NCI-H2029 treated with DMSO at 0.1 percent for 48 hours (cell line): ENCODE measurements around the gene DRGX.

Experiments
- DNase-seq: peaks from one replicate; lab custom pipeline; 2025; lab: John Stamatoyannopoulos, UW

Gene DRGX

DNA sequence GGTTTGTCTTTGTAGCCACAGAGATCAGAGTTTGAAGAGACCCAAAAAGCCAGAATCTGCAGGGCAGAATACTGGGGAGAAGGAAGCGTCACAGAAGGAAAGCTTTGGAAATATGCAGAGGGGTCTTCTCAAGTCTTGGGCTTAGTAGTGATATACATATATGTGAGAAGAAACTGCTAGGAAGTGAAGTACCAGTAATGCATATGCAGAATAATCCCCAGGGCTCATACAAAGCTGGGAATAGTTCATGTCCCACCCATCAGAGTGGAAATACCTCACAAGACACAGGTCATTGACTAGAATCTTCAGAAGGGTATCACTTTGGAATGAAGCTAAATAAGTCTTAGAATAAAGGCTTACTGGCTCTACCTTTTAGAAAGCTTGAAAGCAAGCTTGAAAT, 57.3 kb downstream of the DRGX start:
- no peak for DNase-seq

DNA sequence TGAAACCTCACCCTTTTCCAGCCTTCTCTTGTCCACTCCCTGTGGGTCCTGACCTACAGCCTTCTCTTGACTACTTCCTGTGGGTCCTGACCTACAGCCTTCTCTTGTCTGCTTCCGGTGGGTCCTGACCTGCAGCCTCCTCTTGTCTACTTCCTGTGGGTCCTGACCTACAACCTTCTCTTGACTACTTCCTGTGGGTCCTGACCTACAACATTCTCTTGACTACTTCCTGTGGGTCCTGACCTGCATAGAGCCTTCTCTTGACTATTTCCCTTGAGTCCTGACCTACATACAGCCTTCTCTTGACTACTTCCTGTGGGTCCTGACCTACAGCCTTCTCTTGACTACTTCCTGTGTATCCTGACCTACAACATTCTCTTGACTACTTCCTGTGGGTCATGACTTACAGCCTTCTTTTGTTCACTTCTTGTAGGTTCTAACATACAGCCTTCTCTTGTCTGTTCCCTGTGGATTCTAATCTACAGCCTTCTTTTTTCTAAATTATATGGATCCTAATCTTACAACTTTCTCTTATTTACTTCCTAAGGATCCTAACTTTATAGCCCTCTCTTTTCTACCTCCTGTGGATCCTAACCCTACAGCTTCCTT, 60.4 kb downstream of the DRGX start:
- no peak for DNase-seq

DNA sequence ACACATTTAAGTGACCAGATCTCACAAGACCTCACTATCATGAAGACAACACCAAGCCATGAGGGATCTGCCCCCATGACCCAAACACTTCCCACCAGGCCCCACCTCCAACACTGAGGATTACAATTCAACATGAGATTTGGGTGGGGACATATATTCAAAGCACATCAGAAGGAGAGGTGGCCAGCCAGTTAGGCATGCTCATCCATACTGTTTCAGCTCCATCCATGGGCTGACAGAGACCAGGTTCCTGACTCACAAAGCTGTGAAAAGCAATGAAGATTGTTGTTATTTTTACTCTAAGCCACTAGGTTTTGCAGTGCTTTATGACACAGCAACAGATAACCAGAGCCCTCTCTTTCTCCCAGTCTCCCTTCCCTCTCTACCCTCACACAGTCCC, 60.9 kb downstream of the DRGX start:
- no peak for DNase-seq

DNA sequence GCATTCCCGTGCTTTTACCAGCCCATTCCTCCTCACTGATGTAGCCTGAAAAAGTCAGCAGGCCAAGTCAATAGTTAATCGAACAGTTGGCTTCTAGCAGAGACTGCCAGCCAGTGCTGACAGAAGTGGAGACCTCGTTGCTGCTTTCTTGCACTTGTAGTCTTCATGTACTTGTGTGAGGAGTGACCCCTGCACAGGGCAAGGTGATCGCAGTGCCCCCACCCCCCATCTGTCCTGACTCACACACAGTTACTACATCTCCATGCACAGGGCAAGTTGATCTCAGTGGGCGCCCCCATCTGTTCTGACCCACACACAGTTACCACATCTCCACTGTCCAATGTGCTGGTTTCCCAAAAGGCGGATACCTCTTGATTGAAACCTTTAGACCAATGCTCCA, 62.7 kb downstream of the DRGX start:
- DNase-seq, result no peak

DNA sequence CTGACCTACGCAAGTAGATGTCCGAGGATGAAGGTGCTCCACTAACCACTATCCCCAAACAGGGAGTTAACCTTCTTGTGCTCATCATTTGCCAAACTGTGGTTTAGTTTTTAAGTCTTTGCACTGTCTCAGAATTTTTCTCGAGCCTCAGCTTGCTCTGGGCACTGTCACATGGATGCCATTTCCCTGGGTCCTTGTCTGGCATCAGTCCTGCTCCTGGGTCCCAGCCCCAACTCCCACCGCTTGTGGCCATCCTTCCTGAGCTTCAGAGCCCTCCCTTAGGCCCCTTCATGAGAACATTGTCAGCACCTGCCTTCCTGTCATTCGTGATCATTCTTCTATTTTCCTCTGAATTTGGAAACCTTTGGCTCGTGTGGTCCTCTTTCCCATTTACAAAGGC, 63.1 kb downstream of the DRGX start:
- DNase-seq, result no peak

DNA sequence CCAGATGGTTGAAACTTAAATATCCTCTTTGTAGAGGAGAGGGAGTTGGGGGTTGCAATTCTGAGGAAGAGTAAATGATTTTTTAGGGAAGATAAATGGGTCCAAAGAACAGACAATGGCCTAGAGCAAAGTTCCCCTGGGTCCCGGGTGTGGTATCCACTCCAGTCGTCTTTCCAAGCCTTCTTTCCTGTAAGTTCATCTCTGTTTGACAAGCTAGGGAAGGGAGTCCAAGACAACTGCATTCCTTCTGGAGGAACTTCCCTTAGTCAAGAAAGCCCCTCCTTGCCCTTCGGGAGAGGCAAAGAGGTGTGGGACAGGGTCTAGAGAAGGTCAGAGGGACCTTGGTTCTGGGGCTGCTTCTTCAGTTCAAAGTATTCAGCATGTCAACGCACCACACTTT, 63.6 kb downstream of the DRGX start:
- DNase-seq, result no peak

DNA sequence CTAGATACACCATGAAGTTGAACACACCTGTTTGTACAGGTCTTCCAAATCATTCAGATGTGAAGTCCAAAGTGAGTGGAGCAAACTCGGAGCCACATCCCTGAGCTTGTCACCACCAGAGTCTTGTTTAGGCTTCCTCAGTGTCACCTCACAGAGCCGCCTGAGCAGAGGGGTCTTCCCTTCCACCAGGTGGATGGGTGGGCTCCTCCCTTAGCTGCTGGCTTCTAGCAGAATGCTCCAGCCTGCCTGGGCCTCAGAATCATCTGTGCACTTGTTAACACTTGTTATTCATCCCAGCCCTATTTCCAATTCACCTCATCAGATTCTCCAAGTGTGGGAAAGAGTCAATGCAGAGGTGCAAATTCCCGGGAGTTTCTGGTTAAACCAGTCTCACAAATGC, 64.5 kb downstream of the DRGX start:
- no peak for DNase-seq

DNA sequence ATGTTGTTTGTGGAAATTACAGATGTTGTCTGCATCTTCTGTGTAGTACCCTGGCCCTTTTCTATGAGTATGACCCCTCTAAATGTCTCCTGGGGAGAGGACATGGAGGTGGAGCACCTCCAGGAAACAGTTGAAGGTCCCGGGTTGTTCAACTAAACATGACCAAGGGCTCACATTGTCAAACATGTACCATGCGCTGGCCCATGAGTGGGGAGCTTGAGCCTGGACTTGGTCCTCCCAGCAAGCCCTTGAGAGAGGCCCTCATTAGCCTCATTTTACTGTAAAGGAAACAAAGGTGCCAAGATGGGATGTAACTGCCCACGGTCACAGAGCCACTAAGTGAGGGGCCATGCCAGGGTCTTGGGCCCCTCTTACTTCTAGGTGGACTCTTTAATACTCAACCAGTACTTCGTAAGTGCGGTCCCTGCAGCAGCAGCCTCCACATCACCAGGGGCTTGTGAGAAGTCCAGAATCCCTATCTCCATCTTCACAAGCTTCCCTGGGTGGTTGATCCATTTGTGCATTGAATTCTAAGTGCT, 65.7 kb downstream of the DRGX start:
- DNase-seq, result no peak

DNA sequence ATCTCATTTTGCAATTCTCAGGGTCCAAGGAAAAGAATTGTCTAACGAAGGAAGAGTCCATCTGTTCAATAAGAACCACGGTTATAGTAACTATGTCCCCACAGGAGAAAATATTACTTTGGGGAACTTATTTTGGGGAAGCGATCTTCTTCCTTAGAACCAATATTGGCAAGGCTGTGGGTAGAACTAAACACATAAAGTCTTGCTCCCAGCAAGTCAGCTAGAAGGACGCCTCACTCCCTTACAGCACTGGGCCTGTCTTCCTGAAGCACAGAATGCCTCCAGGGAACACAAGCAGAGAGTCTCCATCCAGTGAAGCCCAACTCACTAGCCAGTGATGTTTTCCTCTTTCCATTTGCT, 66.8 kb downstream of the DRGX start:
- DNase-seq, result no peak

DNA sequence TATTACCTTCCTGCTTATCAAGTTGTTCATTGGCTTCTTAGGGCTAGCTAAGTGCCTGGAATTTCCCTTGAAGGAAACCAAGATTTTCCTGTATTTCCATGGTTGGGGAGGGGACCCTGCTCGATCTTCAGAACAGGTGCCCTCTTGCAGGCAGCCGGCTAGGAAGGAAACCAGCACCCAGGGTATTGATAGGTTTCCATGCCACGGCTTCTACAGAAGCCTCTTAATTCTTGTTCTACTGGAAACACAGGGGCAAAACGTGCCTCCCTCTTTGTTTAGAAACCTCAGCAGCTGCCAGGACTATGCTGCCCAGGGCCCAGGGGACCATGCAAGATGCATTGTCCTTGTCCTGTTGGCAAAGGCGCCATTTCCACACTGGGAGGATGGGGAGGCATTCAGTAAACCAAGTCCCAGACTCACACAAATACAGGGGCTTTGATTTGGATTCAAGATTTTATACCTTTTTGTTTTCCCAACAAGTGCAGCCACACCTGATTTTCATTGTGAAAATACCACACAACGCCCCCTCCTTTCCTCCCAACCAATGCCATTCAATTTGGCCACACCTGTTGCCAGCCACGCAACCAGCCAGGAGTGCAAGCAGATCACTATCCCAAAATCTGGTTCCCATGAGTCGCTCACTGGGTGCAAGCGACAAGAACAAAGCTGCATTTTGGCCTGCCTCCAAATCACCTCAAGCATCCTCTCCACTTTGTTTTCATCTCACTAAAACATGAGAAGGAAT, 67.3 kb downstream of the DRGX start:
- no peak for DNase-seq

DNA sequence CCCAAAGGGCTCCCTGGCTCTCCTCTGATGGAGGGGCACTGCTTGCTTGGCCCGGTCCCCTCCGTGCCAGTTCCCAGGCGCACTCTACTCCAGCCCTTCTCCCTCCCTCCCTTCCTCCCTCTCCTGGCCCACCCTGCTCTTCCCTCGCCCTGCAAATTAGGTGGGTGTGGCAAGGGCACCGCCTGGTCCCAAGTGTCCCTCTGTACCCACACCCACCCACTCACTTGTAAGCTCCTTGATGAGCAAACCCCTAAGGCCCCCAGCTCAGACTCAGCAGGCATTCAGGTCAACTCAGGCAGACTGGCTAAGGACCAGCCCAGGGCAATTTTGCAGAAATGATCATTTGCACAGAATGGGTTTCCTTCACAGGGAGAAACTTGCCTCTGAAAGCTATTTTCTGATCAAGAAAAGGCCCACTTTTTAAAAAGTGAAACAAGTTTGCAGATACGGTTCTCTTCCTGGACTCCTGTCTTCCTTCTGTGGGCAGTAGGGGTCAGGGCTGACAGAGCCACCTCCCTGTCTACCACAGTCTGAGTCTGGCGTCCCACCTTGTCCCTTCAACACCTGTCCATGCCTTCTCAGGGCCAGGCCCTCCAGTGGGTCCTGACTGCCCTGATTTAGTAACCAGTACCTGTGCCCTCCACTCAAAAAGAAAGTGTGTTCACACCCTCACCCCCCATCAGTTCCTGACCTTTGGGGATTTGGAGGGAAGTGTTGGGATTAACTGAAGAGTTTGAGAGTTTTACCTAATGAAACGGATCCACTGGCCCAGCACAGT, 68.7 kb downstream of the DRGX start:
- DNase-seq, result no peak

DNA sequence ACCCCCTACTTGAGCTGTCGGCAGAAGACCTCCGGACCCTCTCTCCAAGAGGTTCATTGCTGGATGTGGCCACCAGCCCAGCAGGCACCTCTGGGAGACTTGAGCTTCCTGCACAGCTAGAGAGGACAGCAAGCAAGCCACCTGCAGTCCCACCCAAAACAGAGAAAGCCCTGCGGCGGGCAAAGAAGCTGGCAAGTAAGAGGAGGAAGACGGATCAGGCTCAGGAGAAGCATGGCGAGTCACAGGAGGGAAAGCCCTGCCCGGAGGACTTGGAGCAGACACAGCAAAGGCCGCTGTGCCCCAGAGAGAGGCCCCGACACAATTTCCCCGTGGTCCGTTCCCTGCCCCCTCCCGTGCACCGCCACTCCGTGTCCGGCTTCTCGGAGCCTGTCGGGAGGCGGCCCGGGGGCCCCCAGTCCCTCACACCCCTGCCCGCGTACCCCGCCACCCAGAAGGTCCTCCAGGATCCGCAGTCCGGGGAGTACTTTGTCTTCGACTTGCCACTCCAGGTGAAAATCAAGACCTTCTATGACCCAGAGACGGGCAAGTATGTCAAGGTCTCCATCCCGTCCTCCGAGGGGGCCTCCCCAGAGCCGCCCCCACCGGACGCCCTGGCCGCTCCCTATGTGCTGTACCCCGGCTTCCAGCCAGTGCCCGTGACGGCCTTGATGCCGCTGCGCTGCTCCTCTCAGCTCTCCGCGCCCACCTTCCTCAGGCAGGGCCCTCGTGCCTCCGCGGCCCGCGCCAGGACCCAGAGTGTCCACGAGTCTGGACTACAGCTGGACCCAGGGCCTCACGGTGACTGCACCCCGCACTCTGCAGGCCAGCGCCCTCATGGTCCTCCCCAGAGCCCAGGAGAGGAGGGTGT, 69.7 kb downstream of the DRGX start:
- no peak for DNase-seq

DNA sequence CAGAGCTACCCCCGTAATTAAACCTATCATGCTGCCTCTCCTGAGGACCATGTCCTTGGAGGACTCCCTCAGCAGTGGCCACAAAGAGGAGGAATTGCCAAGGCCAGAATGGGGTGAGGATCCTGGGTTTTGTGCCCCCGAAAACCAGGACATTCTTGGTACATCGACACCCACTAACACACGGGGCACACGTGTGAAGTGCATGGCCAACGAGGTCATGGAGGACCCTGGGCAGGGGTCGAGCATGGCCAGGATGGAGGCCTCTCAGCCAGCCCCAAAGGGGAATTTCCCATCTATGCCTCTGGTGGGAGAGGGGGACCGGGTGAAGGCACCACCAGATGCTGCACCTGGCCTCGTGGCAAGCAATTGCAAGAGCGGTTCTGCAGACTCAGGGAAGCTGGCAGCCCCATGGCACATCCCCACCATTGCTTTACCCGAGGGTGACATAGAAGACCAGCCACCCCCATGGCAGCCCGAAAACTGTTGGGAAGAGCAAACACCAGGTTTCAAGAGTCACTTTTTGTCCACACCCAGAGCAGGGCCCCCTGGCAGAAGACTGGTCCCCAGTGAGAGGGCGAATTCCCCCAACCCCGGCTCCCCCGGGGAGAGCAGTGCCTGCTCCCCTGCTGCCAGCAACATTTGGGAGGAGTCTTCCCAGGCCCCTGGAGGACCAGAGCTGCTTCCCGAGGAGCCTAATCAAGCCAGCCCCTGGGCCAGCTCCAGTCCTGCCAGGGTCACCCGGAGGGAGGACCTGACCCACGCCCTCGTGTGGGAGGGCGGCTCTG, 70.6 kb downstream of the DRGX start:
- DNase-seq, result no peak

DNA sequence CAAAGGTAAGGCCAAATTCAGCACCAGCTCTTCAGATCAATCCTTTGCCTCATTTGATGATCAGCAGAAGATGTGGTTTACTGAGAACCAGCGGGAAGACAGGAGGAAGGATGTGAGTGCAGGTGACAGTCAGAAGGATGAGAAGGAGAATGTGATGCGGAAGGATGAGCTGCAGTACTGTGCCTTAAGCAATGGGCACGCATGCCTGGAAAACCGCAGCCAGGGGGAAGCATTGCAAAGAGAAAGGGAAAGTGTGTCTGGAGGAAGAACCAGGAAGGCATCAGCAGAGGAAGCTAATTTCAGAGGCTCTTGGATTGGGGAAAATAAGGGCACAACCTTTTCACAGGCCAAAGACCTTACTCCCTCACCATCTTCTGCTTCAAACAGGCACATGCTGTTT, 71.2 kb downstream of the DRGX start:
- DNase-seq, result no peak

DNA sequence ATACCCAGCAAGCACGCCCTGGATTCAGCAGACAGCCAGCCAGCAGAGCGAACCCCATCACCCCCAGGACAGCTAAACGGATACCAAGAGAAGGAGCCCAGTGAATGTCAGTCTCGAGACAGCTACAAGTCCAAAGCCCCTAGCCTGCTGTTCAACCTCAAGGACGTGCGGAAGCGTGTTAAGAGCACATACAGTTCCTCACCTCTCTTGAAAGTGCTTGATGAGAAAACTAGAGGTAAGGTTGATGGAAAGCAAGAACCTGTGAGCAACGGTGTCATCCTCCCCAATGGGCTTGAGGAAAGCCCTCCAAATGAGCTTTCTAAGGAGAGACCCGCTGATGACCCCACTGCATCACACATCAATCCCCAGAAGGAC, 72.0 kb downstream of the DRGX start:
- no peak for DNase-seq

DNA sequence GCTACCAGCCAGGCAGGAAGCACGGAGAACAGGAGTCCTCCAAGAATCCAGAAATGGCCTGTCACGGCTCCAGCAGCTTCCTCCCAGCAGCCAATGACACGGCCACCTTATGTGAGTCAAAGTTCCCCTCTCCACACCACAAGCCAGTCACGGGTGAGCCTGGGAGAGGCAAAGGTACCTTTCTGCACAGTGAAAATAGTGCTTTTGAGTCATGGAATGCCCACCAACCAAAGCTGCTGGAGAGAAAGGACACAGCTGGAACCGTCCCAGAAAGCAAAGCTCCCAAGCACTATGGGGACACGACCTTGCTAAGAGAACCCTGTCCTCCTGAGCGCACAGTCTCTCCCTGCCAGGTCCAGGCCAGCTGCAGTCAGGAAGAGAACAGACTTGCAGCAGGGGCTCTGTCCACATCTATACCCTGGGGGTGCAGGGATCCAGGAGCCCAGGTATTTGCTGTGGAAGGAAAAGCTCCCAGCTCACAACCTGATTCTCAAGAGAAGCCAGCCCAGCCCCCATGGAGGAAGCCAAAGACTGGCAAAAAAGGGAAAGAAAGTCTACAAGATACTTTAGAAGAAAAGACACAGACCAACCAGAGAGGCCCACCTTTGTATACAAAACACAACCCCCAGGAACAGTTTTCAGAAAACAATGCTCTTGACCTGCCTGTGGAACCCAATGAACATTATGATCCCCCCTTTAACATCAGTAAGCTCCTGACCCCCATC, 72.6 kb downstream of the DRGX start:
- DNase-seq, result no peak

DNA sequence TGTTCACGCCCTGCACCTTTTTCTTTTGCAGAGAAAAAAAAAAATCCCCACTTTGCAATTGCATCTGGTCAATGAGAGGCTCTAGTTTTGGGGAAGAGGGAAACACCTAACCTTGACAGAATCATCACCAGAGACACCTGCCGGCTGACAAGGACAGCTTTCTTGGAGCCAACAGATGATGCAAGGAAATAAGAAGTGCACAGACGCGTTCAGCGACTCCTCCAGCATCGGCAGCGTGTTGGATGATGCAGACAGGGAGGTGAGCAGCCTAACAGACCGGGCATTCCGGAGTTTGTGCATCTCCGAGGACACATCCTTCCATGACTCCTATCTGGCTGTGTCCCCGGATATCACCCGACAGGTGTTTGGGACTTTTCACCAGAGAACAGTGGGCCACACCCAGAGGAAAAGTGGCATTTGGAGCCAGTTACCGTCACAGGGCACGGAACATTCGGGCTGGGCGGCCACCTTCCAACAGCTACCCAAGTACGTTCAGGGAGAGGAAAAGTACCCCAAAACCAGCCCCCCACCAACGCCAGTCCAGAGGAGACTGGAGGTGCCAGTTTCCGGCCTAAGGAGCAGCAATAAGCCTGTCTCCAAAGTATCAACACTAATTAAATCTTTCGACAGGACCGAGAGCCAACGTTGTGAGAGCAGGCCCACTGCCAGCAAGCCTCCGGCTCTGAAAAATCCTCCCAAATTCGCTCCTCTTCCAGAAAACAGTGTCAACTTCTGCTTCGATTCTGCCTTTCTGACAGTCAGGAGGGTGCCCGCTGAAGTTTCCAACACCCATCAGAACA, 73.3 kb downstream of the DRGX start:
- DNase-seq, result no peak

DNA sequence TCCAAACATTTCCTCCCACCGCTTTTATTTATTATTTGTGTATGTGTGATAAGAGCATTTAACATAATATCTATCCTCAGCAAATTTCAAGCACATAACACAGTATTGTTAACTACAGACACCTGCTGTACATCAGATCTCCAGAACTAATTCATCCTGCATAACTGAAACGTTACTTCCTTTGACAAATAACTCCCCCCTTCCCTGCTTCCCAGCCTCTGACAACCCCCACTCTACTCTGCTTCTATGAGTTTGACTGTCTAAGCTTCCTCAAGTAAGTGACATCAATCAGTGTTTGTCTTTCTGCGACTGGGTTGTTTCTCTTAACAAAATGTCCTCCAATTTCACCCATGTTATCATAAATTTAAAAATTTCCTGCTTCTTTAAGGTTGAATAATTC, 74.9 kb downstream of the DRGX start:
- no peak for DNase-seq

DNA sequence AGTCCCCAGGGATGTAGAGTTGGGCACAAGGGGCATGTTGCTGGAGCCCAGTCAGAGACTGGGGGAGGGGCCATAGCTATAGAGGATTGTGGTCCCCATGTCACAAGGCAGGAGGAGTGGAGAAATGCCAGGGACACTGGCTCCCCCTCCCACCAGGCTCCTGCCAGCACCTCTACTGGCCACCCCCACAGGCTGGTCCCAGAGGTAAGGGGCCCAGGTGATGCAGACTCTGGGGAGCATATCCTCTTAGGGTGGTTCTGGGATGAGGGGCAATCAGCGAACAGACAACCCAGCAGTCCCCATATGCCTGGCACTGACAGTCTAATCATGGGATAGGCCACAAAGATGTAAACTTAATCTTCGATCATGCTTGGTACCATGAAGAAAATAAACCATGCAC, 75.7 kb downstream of the DRGX start:
- no peak for DNase-seq

DNA sequence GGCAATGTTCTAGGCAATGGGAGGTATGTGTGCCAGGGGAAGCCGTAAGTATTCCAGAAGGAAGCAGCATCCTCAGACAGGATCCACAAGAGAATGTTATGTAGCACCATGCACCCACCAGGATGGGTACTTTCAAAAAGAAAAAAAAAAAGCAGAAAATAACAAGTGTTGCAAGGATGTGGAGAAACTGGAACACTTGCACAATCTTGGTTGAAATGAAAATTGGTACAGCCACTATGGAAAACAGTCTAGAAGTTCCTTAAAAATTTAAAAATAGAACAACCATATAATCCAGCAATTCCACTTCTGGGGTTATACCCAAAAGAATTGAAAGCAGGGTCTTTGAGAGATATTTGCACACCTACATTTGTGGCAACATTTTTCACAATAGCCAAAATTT, 76.7 kb downstream of the DRGX start:
- DNase-seq, result no peak
